RPMI7951 (cell line): ENCODE results near the gene HCRTR2. TPM values are rescaled to one million over a fixed set of nuclear protein-coding genes. Genes with fewer than 3 reads are reported as not detected.

Experiments
- DNase-seq: peaks from one replicate; pipeline ENCODE4 v3.0.0-alpha.2; 2012; ENCODE audit warnings: low read depth
- total RNA-seq: library from RNA; depleted of rRNA; stranded (reverse); fragments of >200 nt; shearing (Covaris generic); gene quantifications from 2 replicates; pipeline ENCODE4 v1.2.3, GENCODE V29; 2014; rRNA removed

Gene HCRTR2
- total RNA-seq, 1 experiment from 2014 or later, result 0.24 TPM

DNA sequence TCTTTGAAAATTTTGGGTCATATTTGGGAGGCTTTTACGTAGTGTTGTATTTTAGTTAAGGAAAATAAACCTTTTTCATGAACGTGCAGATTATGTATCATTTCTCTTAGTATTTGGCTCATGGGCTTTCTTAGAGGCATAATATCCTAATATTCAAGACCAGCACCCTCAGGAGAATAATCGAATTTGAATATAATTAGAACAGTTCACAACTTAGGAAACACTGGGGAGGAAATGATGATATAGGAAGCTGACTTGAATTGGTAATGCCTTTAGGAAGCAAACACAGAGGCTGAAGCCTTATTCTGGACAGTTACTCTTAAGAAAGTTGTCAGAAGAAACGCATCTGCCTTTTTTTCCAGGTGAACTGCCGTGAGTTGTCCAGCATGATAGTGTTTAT, 152.9 kb downstream of the HCRTR2 start, which contains the start of gene GFRAL:
Gene GFRAL, plus strand, starts transcription at position 301 of the 400 bp plus-strand sequence. Its CDS starts 86 bp downstream, at position 387.
- no peak for DNase-seq

Other genes with a start within 250 kb of the HCRTR2 start
- not detected in 2 replicates for gene GFRAL, start 153.0 kb downstream of the HCRTR2 start, total RNA-seq